Stomach (tissue), 19 donors: ENCODE data around the gene TMA7B. TPM values are rescaled to one million over a fixed set of nuclear protein-coding genes. Genes with fewer than 3 reads are reported as not detected.

Experiments used
- DNase-seq, 2 donors: peaks; one replicate each; pipeline versions ENCODE4 v3.0.0 to v3.0.0-alpha.2; 2013 to 2019
- H3K27ac ChIP-seq, 5 donors: fragments of 200-600 bp in 4 of 5; sonication (generic) in 4 of 5; one replicate each; pipeline ENCODE4 v1.5.1; 2013 to 2019; ENCODE audit warnings: mild to moderate bottlenecking in 1 of 5, moderate library complexity in 1 of 5
- H3K27me3 ChIP-seq, 3 donors: fragments of 200-600 bp; sonication (generic); one replicate each; pipeline ENCODE4 v1.5.1; 2017 to 2019; ENCODE audit warnings: mixed run types in 1 of 3
- H3K36me3 ChIP-seq, 4 donors: fragments of 200-600 bp; sonication (generic); 1 replicate in 3 of 4; 2 replicates in 1 of 4; pipeline ENCODE4 v1.5.1; 2016 to 2019
- H3K4me1 ChIP-seq, 4 donors: fragments of 200-600 bp; sonication (generic); one replicate each; pipeline ENCODE4 v1.5.1; 2016 to 2019
- H3K4me3 ChIP-seq, 4 donors: fragments of 200-600 bp; sonication (generic) in 3 of 4; one replicate each; pipeline ENCODE4 v1.5.1; 2016 to 2019; ENCODE audit warnings: mild to moderate bottlenecking in 1 of 4
- H3K9me3 ChIP-seq, 4 donors: fragments of 200-600 bp; sonication (generic); one replicate each; pipeline ENCODE4 v1.5.1; 2016 to 2019
- CTCF ChIP-seq, 7 experiments: fragments of 450-650 bp in 4 of 7; fragments of 200-600 bp in 3 of 7; sonication (generic) in 3 of 7; IDR thresholded peaks; one replicate each; pipeline ENCODE4 v1.5.1; 2016 to 2019; ENCODE audit warnings: antibody characterized with exemption in 7 of 7, control low read depth in 2 of 7, mild to moderate bottlenecking in 1 of 7
- EP300 ChIP-seq: sonication (generic); formaldehyde crosslinking; IDR thresholded peaks from one replicate; pipeline ENCODE4 v1.6.1; 2017; ENCODE audit warnings: antibody characterized with exemption
- POLR2A ChIP-seq, 4 donors: fragments of 450-650 bp; IDR thresholded peaks; one replicate each; pipeline ENCODE4 v1.6.1; 2016; ENCODE audit warnings: antibody characterized with exemption in 4 of 4, control low read depth in 2 of 4, mild to moderate bottlenecking in 1 of 4, moderate library complexity in 1 of 4
- POLR2AphosphoS5 ChIP-seq, 3 donors: sonication (generic); formaldehyde crosslinking; IDR thresholded peaks; one replicate each; pipeline ENCODE4 v1.6.1; 2016; ENCODE audit warnings: antibody characterized with exemption in 3 of 3
- WGBS, 5 donors: extraction: QIAGEN DNeasy Blood & Tissue Kit in 3 of 5; methylation state at CpG; one replicate each; pipeline versions ENCODE4 v1.1.5 to v1.1.7; 2013 to 2018; 5-methylcytosine and 5-hydroxymethylcytosine counted together
- intact Hi-C: fragments of 100-400 bp; cut with DNase I; formaldehyde crosslinking; loops from one replicate; pipeline ENCODE4 v1.15.1; 2023; ENCODE audit warnings: low total_unique reads
- long read RNA-seq, 10 donors: transcript quantifications; one replicate each; lab custom pipeline, GENCODE V29; 2026
- polyA plus RNA-seq, 3 donors: library from polyadenylated mRNA; stranded (reverse); fragments of 200-250 nt; gene quantifications; one replicate each; pipeline ENCODE4 v1.2.3, GENCODE V29; 2013
- total RNA-seq, 5 donors: library from RNA; depleted of rRNA; stranded (reverse); fragments of >200 nt; gene quantifications; one replicate each; pipeline versions ENCODE4 v1.1.0 to v1.2.3, GENCODE V29; 2014 to 2016
- donor health status: healthy with polysubstance abuse.
- donor health status: Bipolar disorder and iron deficiency.
- donor health status: healthy.

The TMA7B gene
- total RNA-seq = 1 to 10 TPM in 2 of 5 donors, not detected in 3; 1.1 to 1.3 TPM
- not detected for polyA plus RNA-seq
- long read RNA-seq, donor 1 = 0 reads
- long read RNA-seq, donor 2 = 0 reads
- long read RNA-seq, donor 3 = 0 reads
- long read RNA-seq, donor 4 = 0 reads
- long read RNA-seq, donor 5 = 0 reads
- long read RNA-seq, donor 6 = 0 reads
- long read RNA-seq, donor 7 = 0 reads
- long read RNA-seq, donor 8 = 0 reads
- long read RNA-seq, donor 9 = 0 reads
- long read RNA-seq, donor 10 = 0 reads

GRCh38 chr22:39959640-39960447 is at the start of gene TMA7B:
TSS of gene TMA7B (plus strand) at chr22:39960397. CDS start at chr22:39964375, 3,978 bp downstream.
- TF ChIP-seq EP300 (no peak), POLR2AphosphoS5 (IDR thresholded peaks at IDR 0.05) (no peak), POLR2A (IDR thresholded peaks at IDR 0.05) (no peak), CTCF (IDR thresholded peaks at IDR 0.05) (no peak)
- Histone ChIP-seq H3K27ac (peak within 1 kb of the TSS in 3 of 5 donors; percentile 25 to 66 (median 52)), H3K4me3 (no peak within 1 kb of the TSS), H3K36me3 (no peaks in the 10 kb centered on the region), H3K9me3 (no peaks in the 10 kb centered on the region), H3K4me1 (peaks cover 0 to 26% (median 3%) of the 10 kb centered on the region in 4 donors), H3K27me3 (no peaks in the 10 kb centered on the region)
- 51 to 70% (median 62%) methylated on average over 14 of the region's 14 CpGs for WGBS, 5 donors
- intact Hi-C loops = no loop called here
- peak; percentile 27 to 66 for DNase-seq

GRCh38 chr22:39910876-39911613 is 49.2 kb upstream of the TMA7B start:
- 69 to 78% (median 72%) methylated on average over 9 of the region's 9 CpGs for WGBS, 5 donors
- TF ChIP-seq POLR2AphosphoS5 (IDR thresholded peaks at IDR 0.05) = no peak
- DNase-seq = no peak
- H3K27me3 ChIP-seq = peaks cover 0 to 3% (median 0%) of the 10 kb centered on the region in 3 donors
- no peak overlapping the region for H3K4me3 ChIP-seq
- H3K9me3 ChIP-seq = no peaks in the 10 kb centered on the region
- intact Hi-C loops = no loop called here
- peaks cover 0 to 8% (median 0%) of the 10 kb centered on the region in 4 donors for H3K4me1 ChIP-seq
- no peaks in the 10 kb centered on the region for H3K36me3 ChIP-seq
- H3K27ac ChIP-seq = peak overlapping the region in 1 of 5 donors; percentile 4

- DNase-seq = no peak
- H3K36me3 ChIP-seq = no peaks in the 10 kb centered on the region
- H3K27ac ChIP-seq = no peak overlapping the region
- H3K27me3 ChIP-seq = peaks cover 0 to 3% (median 0%) of the 10 kb centered on the region in 3 donors
- peaks cover 0 to 24% (median 5%) of the 10 kb centered on the region in 4 donors for H3K4me1 ChIP-seq
- WGBS, 5 donors = 75 to 81% (median 78%) methylated on average over 5 of the region's 5 CpGs
- H3K9me3 ChIP-seq = no peaks in the 10 kb centered on the region
- intact Hi-C loops = no loop called here
- TF ChIP-seq EP300 = no peak
- TF ChIP-seq CTCF (IDR thresholded peaks at IDR 0.05) = no peak
- no peak for TF ChIP-seq POLR2A (IDR thresholded peaks at IDR 0.05)
- no peak for TF ChIP-seq POLR2AphosphoS5 (IDR thresholded peaks at IDR 0.05)
- H3K4me3 ChIP-seq = no peak overlapping the region
These were observed 46.9 kb upstream of the TMA7B start for GRCh38 chr22:39913321-39913720.

GRCh38 chr22:39913886-39914285 is 46.3 kb upstream of the TMA7B start:
- Histone ChIP-seq H3K4me1 (peaks cover 0 to 30% (median 5%) of the 10 kb centered on the region in 4 donors), H3K9me3 (no peaks in the 10 kb centered on the region), H3K27me3 (peaks cover 0 to 3% (median 0%) of the 10 kb centered on the region in 3 donors), H3K36me3 (no peaks in the 10 kb centered on the region), H3K27ac (no peak overlapping the region), H3K4me3 (no peak overlapping the region)
- DNase-seq = no peak
- WGBS, 5 donors = 41 to 60% (median 50%) methylated on average over 2 of the region's 2 CpGs
- TF ChIP-seq EP300 = no peak
- no peak for TF ChIP-seq POLR2AphosphoS5 (IDR thresholded peaks at IDR 0.05)
- no peak for TF ChIP-seq POLR2A (IDR thresholded peaks at IDR 0.05)
- no peak for TF ChIP-seq CTCF (IDR thresholded peaks at IDR 0.05)
- intact Hi-C loops = no loop called here
